Stimulated activated CD8-positive, alpha-beta memory T cell treated with anti-CD3 and anti-CD28 coated beads, Interleukin-12 subunit alpha, Interleukin-12 subunit beta, amount 100 ng/mL, for 4 hours (primary cell): ENCODE data around the gene ATP1B3.
"Not testable (repeated sequence)": the region's sequence is repeated elsewhere in the genome, so short reads cannot be mapped to it uniquely, and the experiment has no call there.

Experiments
- DNase-seq: peaks from one replicate; pipeline ENCODE4 v3.0.0-alpha.2; 2020; ENCODE audit warnings: low read depth

Gene ATP1B3

GRCh38 chr3:141876381-141876890 lies at the start of gene ATP1B3:
Gene ATP1B3, plus strand, starts transcription at chr3:141876643. Its CDS starts 159 bp downstream, at chr3:141876802.
- peak; percentile 75 for DNase-seq

GRCh38 chr3:141828487-141828886 lies 48.0 kb upstream of the ATP1B3 start:
- DNase-seq = no peak

DNA sequence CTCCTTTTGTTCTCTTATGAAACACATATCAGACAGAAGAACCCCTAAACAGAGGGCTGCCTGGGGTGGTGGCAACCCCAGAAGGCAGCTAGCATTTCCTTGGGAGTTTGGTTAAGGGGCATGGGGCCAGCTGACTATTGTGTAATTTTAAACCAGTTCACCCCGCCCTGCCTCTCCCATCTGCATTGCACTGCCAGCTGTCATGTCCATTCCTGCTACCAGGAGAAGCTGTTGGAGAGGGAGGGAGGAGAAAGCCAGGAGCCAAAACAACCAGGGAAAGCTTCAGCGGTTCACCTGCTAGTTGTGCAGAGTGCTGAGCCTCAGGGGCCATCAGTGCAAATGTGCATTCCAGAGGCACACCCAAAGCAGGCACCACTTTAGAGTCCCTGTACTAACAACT lies 47.6 kb upstream of the ATP1B3 start:
- DNase-seq = no peak

- DNase-seq = no peak
These were observed 45.9 kb upstream of the ATP1B3 start for GRCh38 chr3:141830508-141830907.

DNA sequence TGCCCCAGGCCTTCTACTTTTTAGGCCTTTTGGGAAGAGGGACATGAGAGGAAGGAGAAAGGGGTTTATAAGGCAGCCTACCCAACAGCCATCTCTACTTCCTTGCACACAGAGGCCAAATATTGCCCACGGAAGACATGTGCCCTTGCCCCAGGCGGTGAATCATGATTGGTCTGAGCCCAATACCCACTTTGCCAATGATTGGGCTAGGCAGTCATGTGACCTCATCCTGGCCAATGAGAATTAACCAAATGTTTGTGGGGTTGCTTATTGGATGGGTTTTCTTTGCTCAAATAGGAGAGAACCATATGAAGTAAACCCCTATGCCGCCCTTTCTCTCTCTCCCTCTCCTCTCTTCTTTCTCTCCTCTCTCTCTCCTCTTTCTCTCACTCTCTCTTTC lies 42.2 kb upstream of the ATP1B3 start:
- DNase-seq = no peak

GRCh38 chr3:141835557-141836229 lies 40.8 kb upstream of the ATP1B3 start:
- DNase-seq = no peak

GRCh38 chr3:141839389-141839788 lies 37.1 kb upstream of the ATP1B3 start:
- no peak for DNase-seq

DNA sequence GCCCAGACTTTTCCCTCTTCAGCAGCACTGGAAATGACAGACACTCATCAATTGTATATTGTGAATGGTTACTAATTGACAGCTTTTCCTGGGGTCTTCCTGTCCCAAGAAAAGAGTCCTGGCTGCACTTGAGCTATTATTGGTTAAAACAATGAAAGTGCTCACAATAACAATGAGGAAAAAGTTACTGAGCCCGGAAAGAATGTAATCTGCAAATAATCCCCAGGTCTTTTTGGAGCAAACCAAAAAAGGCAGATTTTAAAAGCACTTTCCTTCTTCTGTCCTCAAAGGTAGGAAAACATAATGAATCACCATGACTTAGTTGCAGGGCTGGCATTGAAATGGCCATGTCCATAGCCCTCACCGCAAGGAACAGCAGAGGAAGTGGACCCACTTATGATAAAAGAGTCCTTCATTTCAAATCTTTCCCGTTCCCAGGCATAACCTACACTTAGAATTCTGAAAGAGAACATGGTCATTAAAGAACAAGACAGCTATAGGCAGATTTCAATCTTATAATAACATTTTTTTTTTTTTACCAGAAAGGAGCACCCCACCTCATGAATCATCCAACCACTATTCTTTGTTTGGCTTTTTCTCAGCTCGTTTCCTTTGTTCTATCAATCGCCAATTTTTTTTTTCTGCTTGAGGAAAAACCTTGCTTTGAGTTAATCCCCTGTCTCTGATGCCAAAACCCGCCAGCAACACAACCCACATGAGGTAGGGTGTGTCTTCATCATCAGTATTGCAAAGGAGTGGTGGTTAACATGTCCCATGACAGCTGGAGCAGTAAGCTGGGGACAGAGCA lies 35.5 kb upstream of the ATP1B3 start:
- no peak for DNase-seq

DNA sequence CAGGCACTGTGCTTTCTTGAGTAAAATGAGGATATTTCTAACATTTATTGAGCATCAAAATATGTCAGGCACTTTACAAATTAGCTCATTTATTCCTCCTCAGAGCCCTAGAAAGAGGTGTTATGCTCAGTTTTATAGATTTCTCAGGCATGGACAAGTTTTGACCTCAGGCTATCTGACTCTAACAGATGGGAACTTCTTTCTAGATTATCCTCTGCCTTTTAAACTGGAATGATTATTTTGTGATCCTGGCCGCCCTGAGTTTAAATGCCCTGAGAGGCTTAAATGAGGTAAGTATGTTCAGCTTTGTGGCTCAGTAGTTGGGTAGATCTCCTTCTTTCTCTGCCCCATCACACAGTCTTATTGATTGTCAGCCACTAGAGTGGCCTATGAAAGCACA lies 32.3 kb upstream of the ATP1B3 start:
- no peak for DNase-seq

DNA sequence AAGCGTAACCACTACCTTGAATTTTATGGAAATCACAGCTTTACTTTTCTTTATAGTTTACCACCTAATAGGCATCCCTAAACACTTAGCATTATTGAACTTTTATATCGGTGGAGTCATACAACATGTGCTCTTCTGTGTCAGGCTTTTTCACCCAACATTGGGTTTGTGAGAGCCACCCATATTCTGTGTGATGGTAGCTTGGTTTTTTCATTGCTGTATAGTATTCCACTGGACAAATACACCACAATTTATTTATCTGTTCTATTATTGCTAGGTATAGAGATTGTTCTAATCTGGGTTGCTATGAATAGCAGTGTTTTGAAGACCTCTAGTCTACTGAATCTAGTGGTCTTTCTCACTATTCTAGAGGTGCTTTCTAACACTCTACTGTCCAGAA lies 31.6 kb upstream of the ATP1B3 start:
- no peak for DNase-seq

GRCh38 chr3:141845407-141846049 lies 30.9 kb upstream of the ATP1B3 start:
- no peak for DNase-seq

- no peak for DNase-seq
These were observed 30.4 kb upstream of the ATP1B3 start for GRCh38 chr3:141846050-141846433.

GRCh38 chr3:141848159-141848748 lies 28.2 kb upstream of the ATP1B3 start:
- not testable (repeated sequence) for DNase-seq

GRCh38 chr3:141849056-141849815 lies 27.2 kb upstream of the ATP1B3 start:
- DNase-seq = no peak

- DNase-seq = no peak
These were observed 25.0 kb upstream of the ATP1B3 start for GRCh38 chr3:141851411-141851810.

GRCh38 chr3:141853081-141853601 lies 23.3 kb upstream of the ATP1B3 start:
- no peak for DNase-seq

- no peak for DNase-seq
These were observed 22.7 kb upstream of the ATP1B3 start for GRCh38 chr3:141853629-141854168.

DNA sequence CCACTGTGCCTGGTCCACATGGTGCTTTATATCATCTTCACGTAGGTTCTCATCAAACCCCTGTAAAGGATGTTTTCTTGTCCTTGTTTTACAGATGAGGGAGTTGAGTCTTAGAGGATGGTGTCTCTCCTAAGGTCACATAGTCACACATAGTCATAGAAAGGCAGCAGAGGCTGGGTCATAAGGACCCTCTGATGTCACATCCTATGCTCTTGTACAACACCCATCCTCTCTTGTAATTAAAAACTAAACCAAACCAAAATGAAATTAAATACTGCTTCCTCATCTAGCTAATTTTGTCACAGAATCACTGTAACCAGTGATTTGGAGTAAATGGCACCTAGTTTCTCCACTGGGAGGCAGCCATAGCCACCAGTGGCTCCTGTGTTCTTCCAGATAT lies 21.8 kb upstream of the ATP1B3 start:
- DNase-seq = no peak

DNA sequence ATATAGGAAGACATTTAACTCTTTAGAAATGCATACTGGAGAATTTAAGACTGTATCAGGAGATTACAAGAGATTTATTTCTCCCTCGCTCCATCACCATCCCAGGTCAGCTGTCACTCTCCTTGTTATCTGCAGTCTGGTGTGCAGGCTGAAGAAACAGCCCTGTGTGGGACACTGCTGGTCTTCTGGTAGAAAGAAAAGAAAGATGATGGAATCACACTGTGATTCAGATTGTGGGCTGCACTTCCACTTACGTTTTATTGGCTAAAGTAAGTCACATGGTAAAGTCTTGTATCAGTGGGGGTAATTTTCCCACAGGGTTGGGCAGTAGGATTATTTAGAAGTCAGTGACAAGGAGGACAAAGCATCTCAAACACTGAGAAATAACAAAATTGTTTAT lies 18.1 kb upstream of the ATP1B3 start:
- no peak for DNase-seq

DNA sequence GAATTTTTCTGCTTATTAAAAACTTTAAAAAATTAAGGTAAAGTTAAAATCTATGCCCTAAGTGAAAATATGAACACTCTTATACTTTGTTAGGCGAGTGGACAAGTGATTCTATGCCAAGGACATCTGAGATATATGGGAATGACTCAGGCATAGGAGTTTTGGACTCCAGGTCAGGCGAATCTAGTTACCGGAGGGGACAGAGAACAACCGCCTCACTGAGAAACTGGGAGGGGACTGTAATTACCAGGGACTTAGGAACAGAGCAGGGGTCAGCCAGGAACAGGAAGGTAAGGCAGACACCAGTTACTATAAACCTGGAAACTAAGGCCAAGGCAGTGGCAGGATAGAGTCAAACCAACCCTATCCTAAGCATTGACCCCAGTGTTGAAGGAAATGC lies 16.8 kb upstream of the ATP1B3 start:
- no peak for DNase-seq

- no peak for DNase-seq
These were observed 16.3 kb upstream of the ATP1B3 start for GRCh38 chr3:141860086-141860669.
